NCI-H82 treated with DMSO at 0.1 percent for 48 hours (cell line): ENCODE measurements around the gene VSIG10.
"Not testable (repeated sequence)": the region's sequence is repeated elsewhere in the genome, so short reads cannot be mapped to it uniquely, and the experiment has no call there.

Source experiments
- DNase-seq: peaks from one replicate; lab custom pipeline; 2025; ENCODE audit not compliant: unreplicated experiment; lab: John Stamatoyannopoulos, UW

The VSIG10 gene

GRCh38 chr12:118035190-118036041 lies 68.4 kb downstream of the VSIG10 start:
- DNase-seq, result no peak

- no peak for DNase-seq
These were observed 69.2 kb downstream of the VSIG10 start for GRCh38 chr12:118034429-118035189.

- no peak for DNase-seq
These were observed 69.9 kb downstream of the VSIG10 start for GRCh38 chr12:118033902-118034301.

GRCh38 chr12:118033323-118033722 lies 70.5 kb downstream of the VSIG10 start:
- DNase-seq, result no peak

GRCh38 chr12:118032188-118032587 lies 71.6 kb downstream of the VSIG10 start:
- DNase-seq, result no peak

- no peak for DNase-seq
These were observed 74.6 kb downstream of the VSIG10 start for GRCh38 chr12:118029166-118029565.

GRCh38 chr12:118025168-118025567 lies 78.6 kb downstream of the VSIG10 start:
- DNase-seq, result no peak

GRCh38 chr12:118023301-118023860 lies 80.4 kb downstream of the VSIG10 start:
- no peak for DNase-seq

- DNase-seq, result no peak
These were observed 81.1 kb downstream of the VSIG10 start for GRCh38 chr12:118022728-118023109.

GRCh38 chr12:118022097-118022727 lies 81.6 kb downstream of the VSIG10 start:
- DNase-seq, result not testable (repeated sequence)

- no peak for DNase-seq
These were observed 83.8 kb downstream of the VSIG10 start for GRCh38 chr12:118020036-118020435.

GRCh38 chr12:118017926-118018325 lies 85.9 kb downstream of the VSIG10 start:
- DNase-seq, result no peak

- DNase-seq, result peak; percentile 89
These were observed 87.2 kb downstream of the VSIG10 start, which contains the start of gene RFC5 for GRCh38 chr12:118016424-118017264. Gene RFC5, plus strand, starts transcription at chr12:118016703. Its CDS starts 125 bp downstream, at chr12:118016828.

GRCh38 chr12:118015944-118016343 lies 87.9 kb downstream of the VSIG10 start:
- no peak for DNase-seq

- DNase-seq, result no peak
These were observed 88.5 kb downstream of the VSIG10 start for GRCh38 chr12:118015306-118015705.
